Osteocyte (in vitro differentiated cells): ENCODE data around the gene COPS8. TPM values are rescaled to one million over a fixed set of nuclear protein-coding genes. Genes with fewer than 3 reads are reported as not detected.
A peak's percentile ranks its signal among the peaks of the same experiment; 100 is the strongest.

Experiments
- DNase-seq: peaks from one replicate; pipeline ENCODE4 v3.0.0; 2021; ENCODE audit warnings: mixed read lengths; ENCODE audit not compliant: unreplicated experiment; ENCODE audit errors: extremely low spot score
- H3K27ac Mint-ChIP-seq: one replicate; pipeline ENCODE4 v1.8.0; 2021; ENCODE audit warnings: mild to moderate bottlenecking, mixed read lengths; ENCODE audit not compliant: unreplicated experiment
- H3K27me3 Mint-ChIP-seq: one replicate; pipeline ENCODE4 v1.8.0; 2021; ENCODE audit warnings: mixed read lengths; ENCODE audit not compliant: unreplicated experiment
- H3K36me3 Mint-ChIP-seq: one replicate; pipeline ENCODE4 v1.8.0; 2021; ENCODE audit warnings: mixed read lengths; ENCODE audit not compliant: unreplicated experiment
- H3K4me1 Mint-ChIP-seq: one replicate; pipeline ENCODE4 v1.8.0; 2021; ENCODE audit warnings: mixed read lengths; ENCODE audit not compliant: unreplicated experiment
- H3K4me3 Mint-ChIP-seq: one replicate; pipeline ENCODE4 v1.8.0; 2021; ENCODE audit warnings: mild to moderate bottlenecking, moderate library complexity, mixed read lengths; ENCODE audit not compliant: unreplicated experiment
- H3K9me3 Mint-ChIP-seq: one replicate; pipeline ENCODE4 v1.8.0; 2021; ENCODE audit warnings: mixed read lengths; ENCODE audit not compliant: unreplicated experiment
- CTCF ChIP-seq: fragments of 200-600 bp; sonication (generic); IDR thresholded peaks from 2 replicates; pipeline ENCODE4 v1.5.0; 2021; ENCODE audit warnings: antibody characterized with exemption, mild to moderate bottlenecking, moderate library complexity
- total RNA-seq: library from RNA; stranded (reverse); gene quantifications from 2 replicates; pipeline ENCODE4 v1.2.1, GENCODE V29; 2021

COPS8 gene
- total RNA-seq, 1 donor from 2014 or later = 104 TPM

GRCh38 chr2:237064203-237065070, 21.3 kb upstream of the COPS8 start:
- TF ChIP-seq CTCF = no peak
- no peaks in the 10 kb centered on the region for H3K27me3 Mint-ChIP-seq
- H3K4me3 Mint-ChIP-seq = no peak overlapping the region
- H3K4me1 Mint-ChIP-seq = peaks cover 8% of the 10 kb centered on the region
- peaks cover 7% of the 10 kb centered on the region for H3K36me3 Mint-ChIP-seq
- DNase-seq = no peak
- H3K9me3 Mint-ChIP-seq = no peaks in the 10 kb centered on the region
- no peak overlapping the region for H3K27ac Mint-ChIP-seq

- DNase-seq = no peak
- no peak for TF ChIP-seq CTCF
- peaks cover 8% of the 10 kb centered on the region for H3K4me1 Mint-ChIP-seq
- H3K27ac Mint-ChIP-seq = no peak overlapping the region
- H3K36me3 Mint-ChIP-seq = peaks cover 7% of the 10 kb centered on the region
- no peaks in the 10 kb centered on the region for H3K9me3 Mint-ChIP-seq
- H3K4me3 Mint-ChIP-seq = no peak overlapping the region
- H3K27me3 Mint-ChIP-seq = no peaks in the 10 kb centered on the region
These were observed 20.7 kb upstream of the COPS8 start for GRCh38 chr2:237065071-237065377.

- no peak for TF ChIP-seq CTCF
- H3K36me3 Mint-ChIP-seq = peaks cover 10% of the 10 kb centered on the region
- H3K27ac Mint-ChIP-seq = no peak overlapping the region
- H3K4me3 Mint-ChIP-seq = no peak overlapping the region
- H3K4me1 Mint-ChIP-seq = no peaks in the 10 kb centered on the region
- peaks cover 8% of the 10 kb centered on the region for H3K9me3 Mint-ChIP-seq
- H3K27me3 Mint-ChIP-seq = no peaks in the 10 kb centered on the region
- no peak for DNase-seq
These were observed 19.3 kb upstream of the COPS8 start for GRCh38 chr2:237066396-237066795.

- peaks cover 10% of the 10 kb centered on the region for H3K36me3 Mint-ChIP-seq
- no peak for DNase-seq
- no peaks in the 10 kb centered on the region for H3K4me1 Mint-ChIP-seq
- TF ChIP-seq CTCF = peak; percentile 33
- no peak overlapping the region for H3K27ac Mint-ChIP-seq
- peaks cover 8% of the 10 kb centered on the region for H3K9me3 Mint-ChIP-seq
- no peaks in the 10 kb centered on the region for H3K27me3 Mint-ChIP-seq
- H3K4me3 Mint-ChIP-seq = no peak overlapping the region
These were observed 17.6 kb upstream of the COPS8 start for GRCh38 chr2:237068005-237068576.
